GM19025 (cell line): ENCODE data around the gene MRM3.
"Not testable (repeated sequence)": the region's sequence is repeated elsewhere in the genome, so short reads cannot be mapped to it uniquely, and the experiment has no call there.

Experiments used
- ATAC-seq: cut with Tn5 transposase; IDR thresholded peaks from one replicate; pipeline ENCODE4 v1.9.1; 2021; ENCODE audit warnings: mild to moderate bottlenecking, low read depth, moderate library complexity; ENCODE audit not compliant: unreplicated experiment

The MRM3 gene, protein sequence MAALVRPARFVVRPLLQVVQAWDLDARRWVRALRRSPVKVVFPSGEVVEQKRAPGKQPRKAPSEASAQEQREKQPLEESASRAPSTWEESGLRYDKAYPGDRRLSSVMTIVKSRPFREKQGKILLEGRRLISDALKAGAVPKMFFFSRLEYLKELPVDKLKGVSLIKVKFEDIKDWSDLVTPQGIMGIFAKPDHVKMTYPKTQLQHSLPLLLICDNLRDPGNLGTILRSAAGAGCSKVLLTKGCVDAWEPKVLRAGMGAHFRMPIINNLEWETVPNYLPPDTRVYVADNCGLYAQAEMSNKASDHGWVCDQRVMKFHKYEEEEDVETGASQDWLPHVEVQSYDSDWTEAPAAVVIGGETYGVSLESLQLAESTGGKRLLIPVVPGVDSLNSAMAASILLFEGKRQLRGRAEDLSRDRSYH

GRCh38 chr17:781805-782731, at the start of gene MRM3, which contains the start of gene GLOD4:
Gene MRM3 (plus strand): TSS chr17:782353. CDS start chr17:782379, 26 bp downstream.
Gene GLOD4 (minus strand): TSS chr17:782280. CDS start chr17:782255, 25 bp downstream.
- peak; percentile 87 for ATAC-seq

DNA sequence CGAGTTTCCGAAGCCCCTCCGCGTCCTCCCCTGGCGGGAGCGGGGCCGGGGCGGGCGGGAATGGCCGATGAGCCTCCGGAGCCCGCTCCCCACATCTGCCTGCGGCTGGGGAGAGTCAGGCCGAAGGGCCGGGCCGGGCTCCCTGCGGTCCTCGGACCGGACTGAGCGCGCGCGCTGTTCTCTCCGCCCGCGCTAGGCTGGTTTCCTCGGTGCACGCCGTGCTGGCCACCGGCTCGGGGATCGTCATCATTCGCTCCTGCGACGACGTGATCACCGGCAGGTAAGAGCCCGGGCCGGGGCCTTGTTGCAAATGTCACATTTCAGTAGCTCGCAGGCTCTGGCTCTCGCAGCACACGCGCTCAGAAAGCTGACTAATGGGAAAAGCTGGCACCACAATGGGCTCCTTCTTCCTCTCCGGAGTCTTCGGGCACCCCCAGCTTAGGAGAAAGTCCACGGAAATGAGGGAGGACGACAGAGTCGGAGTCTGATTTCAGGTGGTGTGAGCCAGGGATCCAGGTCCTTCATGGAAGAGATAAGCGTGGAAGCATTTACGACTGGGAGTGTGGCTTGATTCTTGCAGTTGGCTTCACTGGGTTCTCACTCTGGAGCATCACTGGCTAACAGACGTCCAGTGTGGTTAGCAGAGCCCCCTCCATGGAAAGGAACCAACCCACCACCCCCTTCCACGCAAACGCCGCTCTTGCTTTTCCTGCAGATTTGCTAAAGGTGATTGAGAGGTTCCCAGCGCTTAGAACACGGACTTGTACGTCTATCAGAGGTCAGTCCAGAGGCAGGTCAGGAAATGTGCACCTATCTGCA, 49.0 kb upstream of the MRM3 start:
- peak; percentile 45 for ATAC-seq

DNA sequence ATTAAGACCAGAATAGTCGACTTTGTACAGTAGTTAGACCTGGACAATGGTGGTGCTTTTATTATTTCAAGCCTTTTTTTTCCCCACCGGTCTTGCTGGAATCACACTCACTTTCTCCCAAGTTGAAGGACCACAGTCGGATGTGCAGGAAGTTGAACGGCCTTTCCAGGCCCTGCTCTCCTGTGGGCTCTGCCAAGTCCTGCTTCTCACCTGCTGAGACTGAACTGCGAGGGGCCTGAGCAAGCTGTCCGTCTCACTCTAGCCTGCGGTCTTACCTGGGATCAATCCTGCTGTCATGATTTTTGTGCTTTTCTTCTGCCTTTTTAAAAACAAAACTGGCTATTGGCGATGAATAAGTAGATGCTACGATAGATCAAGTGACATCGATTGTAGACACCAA, 48.4 kb upstream of the MRM3 start:
- no peak for ATAC-seq

GRCh38 chr17:737561-738113, 44.5 kb upstream of the MRM3 start:
- no peak for ATAC-seq

- ATAC-seq: peak; percentile 67
These were observed 41.7 kb upstream of the MRM3 start for GRCh38 chr17:740240-741017.

DNA sequence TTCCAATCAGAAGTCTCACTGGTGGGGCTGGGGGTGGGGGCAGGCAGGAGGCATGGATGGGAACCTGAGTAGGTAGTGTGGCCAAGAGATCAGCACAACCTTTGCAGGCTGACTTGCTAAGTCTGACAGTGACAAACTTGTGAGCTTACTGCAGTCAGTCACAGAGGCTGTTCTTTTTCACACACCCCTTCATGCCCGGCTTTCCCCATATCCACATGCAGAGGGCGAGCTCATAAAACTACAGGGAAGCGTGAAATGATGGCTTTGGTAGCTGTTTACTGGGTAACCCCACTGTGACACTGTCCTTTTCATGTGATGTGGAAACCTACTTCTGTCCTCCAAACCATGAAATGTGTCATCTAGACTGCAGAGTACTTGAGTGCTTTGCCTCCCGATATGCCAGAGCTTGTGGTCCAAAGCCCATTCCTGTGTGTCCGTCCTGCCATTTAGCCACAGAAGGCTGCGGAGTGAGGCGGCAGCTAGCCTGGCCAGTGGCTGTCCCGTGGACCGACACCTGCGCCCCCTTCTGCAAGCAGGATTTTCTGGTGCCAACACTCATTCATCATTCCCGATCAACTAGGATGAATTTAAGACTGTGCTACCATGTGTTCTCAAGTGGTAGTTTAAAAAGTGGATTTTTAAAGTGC, 39.9 kb upstream of the MRM3 start:
- ATAC-seq: no peak

DNA sequence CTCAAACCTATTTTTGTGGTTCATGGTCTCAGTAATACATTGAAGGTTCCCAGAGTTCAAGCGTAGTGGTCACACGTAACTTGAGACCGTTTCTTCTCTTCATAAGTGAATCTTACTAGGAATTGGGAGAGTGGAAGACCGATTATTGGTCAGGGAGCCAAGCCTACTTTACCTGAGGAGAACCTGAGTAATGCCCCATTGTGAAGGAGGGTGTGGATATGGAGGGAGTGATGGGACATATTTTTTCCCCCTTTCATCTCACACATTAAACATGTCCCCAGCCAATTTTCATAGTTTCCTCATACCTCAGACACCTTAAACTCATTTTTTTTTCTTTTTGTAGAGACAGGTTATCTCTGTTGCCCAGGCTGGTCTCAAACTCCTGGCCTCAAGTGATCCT, 39.0 kb upstream of the MRM3 start:
- ATAC-seq: no peak

- no peak for ATAC-seq
These were observed 37.2 kb upstream of the MRM3 start for GRCh38 chr17:744937-745336.

- no peak for ATAC-seq
These were observed 36.7 kb upstream of the MRM3 start for GRCh38 chr17:745406-745805.

- no peak for ATAC-seq
These were observed 36.0 kb upstream of the MRM3 start for GRCh38 chr17:746181-746580.

GRCh38 chr17:746783-747629, 35.1 kb upstream of the MRM3 start:
- ATAC-seq: no peak

DNA sequence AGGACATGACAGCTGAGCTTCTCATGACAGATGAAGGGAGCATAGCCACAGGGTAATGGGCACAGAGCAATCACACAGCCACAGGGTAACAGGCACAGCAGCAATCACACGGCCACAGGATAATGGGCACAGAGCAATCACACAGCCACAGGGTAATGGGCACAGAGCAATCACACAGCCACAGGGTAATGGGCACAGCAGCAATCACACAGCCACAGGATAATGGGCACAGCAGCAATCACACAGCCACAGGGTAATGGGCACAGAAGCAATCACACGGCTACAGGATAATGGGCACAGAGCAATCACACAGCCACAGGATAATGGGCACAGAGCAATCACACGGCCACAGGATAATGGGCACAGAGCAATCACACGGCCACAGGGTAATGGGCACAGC, 33.5 kb upstream of the MRM3 start:
- ATAC-seq: not testable (repeated sequence)

- ATAC-seq: not testable (repeated sequence)
These were observed 32.8 kb upstream of the MRM3 start for GRCh38 chr17:749359-749758.

DNA sequence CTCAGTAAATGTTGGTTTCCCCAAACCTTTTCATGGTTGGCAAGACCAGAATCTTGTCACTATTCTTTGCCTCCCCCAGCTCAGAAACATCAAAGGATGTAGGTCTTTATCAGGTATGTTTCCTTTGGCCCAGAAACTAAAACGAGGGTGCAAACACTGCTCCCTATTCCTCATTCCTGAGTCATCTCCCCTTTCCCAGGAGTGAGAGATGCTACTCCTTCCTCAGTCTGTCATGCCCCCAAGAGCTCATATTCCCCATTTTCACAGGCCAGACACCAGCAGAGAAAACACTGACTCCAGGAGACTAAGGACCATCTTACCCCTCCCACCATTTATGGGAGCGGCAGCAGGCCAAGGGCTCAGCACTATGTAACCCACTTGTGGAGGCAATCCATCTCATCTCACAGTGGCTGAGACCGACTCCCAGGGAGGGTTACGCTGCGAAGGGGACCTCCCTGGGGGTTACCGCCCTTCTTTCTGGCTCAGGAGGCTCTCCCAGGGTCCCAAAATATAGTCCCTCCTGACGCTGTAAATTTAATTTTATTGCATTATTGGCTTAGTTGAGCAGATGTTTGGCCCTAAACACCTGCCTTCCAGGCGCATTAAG, 31.6 kb upstream of the MRM3 start:
- no peak for ATAC-seq

DNA sequence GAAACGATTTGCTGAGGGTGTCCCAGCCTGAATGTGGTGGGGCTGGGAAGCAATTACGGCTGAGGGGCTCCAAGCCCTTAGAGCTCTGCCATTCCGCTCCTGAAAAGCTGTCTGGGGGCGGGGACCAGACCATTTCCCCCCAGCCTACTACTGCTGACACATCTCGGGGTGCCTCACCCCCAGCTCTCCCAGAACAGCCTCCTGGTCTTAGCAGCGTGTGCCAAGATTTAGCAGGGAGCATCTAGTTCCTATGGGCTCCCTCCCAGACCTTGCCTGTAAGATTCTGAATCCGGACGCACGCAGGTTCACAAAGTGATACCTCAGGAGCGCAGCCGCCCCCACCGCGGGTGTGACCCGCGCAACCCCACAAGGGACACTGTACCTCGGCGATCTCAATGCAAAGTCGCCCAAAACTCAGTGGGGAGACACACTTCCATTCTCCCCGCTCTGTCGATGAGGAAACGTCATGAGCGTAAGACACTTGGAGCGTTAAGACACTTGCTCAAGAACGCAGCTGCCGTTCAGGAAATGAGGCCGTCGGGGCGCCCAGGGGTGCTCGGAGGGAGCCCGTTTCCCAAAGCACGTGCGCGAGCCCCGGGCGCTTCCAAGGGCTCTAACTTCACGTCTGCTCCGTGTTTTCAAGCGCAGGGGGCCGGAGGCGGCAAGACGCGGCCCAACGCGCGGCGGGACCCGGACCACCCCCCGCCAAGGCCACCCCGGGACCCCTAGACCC, 30.7 kb upstream of the MRM3 start:
- peak; percentile 43 for ATAC-seq

DNA sequence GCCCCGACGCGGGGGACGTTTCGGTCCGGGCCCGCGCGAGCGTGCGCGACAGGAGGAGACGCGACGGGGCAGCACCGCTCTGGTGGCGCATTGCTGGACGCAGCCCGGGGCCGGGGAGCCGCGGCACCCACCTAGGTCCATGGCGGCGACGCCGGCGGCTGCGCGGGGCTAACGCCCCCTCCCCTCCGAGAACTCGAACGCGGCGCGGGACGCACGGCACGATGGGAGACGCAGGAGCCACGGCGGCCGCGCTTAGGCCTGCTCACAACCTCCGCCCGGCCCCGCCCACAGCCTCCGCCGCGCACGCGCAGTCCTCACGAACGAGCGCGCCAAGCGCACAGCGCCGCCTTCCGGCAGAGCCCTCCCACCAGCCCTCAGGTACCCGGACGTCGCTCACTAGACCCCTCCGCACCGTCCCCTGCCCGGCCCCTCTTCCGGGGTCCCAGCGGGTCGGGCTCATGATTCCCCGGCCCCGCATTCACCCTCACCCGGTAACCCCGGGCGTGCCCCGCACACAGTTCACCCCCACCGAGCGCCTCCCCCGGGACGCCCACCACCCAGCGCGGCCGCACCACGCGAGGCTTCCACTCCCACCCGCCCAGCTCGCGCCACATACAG, 30.0 kb upstream of the MRM3 start, which contains the start of gene GEMIN4:
TSS of gene GEMIN4 (minus strand) at position 263 of the 618 bp plus-strand sequence. CDS start at position 141, 122 bp downstream.
- peak; percentile 78 for ATAC-seq
